T-helper 1 cell (primary cell): ENCODE measurements around the gene SNORC.

Experiments used
- DNase-seq, 5 donors: peaks; one replicate each; pipeline ENCODE4 v3.0.0-alpha.2; 2012 to 2020

Gene SNORC

GRCh38 chr2:232869138-232870017 is 686 bp upstream of the SNORC start:
- DNase-seq, result no peak

GRCh38 chr2:232870766-232871371 is 805 bp downstream of the SNORC start:
- no peak for DNase-seq

GRCh38 chr2:232871418-232871834 is 1.4 kb downstream of the SNORC start:
- no peak for DNase-seq

- no peak for DNase-seq
Measured at GRCh38 chr2:232871835-232872736, 2.0 kb downstream of the SNORC start.

GRCh38 chr2:232872826-232873225 is 2.8 kb downstream of the SNORC start:
- DNase-seq, result no peak

GRCh38 chr2:232873292-232873908 is 3.3 kb downstream of the SNORC start:
- DNase-seq, result no peak

- no peak for DNase-seq
Measured at GRCh38 chr2:232873909-232874641, 4.0 kb downstream of the SNORC start.

- DNase-seq, result no peak
Measured at GRCh38 chr2:232874677-232875223, 4.7 kb downstream of the SNORC start.

GRCh38 chr2:232875256-232876121 is 5.4 kb downstream of the SNORC start:
- DNase-seq, result no peak

- DNase-seq, result peak in 2 of 5 donors; percentile 16 to 17
Measured at GRCh38 chr2:232876161-232876977, 6.3 kb downstream of the SNORC start.

GRCh38 chr2:232876978-232877441 is 6.9 kb downstream of the SNORC start:
- DNase-seq, result no peak

- no peak for DNase-seq
Measured at GRCh38 chr2:232877940-232878511, 8.0 kb downstream of the SNORC start.

GRCh38 chr2:232878855-232879617 is 9.0 kb downstream of the SNORC start:
- DNase-seq, result no peak

- no peak for DNase-seq
Measured at GRCh38 chr2:232879618-232880494, 9.8 kb downstream of the SNORC start.

GRCh38 chr2:232880764-232881351 is 10.8 kb downstream of the SNORC start:
- no peak for DNase-seq

GRCh38 chr2:232882085-232882484 is 12.0 kb downstream of the SNORC start:
- DNase-seq, result no peak
